ENCODE data around the gene FNBP1. TPM values are rescaled to one million over a fixed set of nuclear protein-coding genes. Genes with fewer than 3 reads are reported as not detected.
A peak's percentile ranks its signal among the peaks of the same experiment; 100 is the strongest.

Gene FNBP1
- total and polyA plus RNA-seq, 2 experiments from 2014 or later, result 26.6 to 28.8 TPM

DNA sequence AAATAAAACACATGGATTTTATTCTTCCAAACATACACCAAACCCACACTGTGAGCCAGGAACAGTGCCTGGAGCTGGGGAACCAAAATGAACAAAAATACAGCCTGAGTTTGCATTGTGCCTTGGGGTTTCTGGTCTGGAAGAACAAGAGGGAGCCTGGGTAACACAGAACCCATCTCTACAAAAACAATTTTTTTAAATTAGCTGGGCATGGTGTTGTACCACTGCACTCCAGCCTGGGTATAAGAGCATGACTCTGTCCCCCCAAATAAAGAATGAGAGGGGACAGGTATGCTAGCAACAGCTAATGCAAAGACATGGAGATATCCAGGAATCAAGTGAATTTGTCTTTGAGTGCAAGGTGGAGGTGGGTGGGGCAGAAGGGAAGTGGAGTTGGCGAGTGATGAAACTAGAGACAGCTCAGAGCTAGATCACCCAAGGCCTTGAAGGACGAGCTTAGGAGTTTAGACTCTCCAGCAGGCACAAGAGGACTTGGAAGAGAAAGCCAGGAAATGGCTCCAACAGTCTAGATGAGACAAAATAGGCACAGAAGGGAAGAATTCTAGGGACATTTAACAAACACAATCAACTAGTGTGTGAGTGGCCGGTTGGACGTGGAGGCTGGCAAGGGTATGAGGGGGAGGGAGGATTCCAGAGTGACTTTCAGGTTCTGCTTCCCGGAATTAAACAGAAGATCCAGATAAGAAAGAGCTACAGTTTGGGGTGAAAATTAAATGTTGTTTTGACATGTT, 47.4 kb downstream of the FNBP1 start:
- TF ChIP-seq CREB1 (CRISPR knock-in tag; IDR thresholded peaks at IDR 0.05; ENCODE audit: low read depth) (no peak), JUNB (IDR thresholded peaks at IDR 0.05; ENCODE audit: unreplicated experiment) (no peak), EZH2phosphoT487 (IDR thresholded peaks at IDR 0.05; ENCODE audit: unreplicated experiment) (no peak), ZNF331 (CRISPR knock-in tag; IDR thresholded peaks at IDR 0.05; ENCODE audit: low read depth) (no peak), NANOG (IDR thresholded peaks at IDR 0.05; ENCODE audit: borderline replicate concordance) (no peak), ZNF114 (CRISPR knock-in tag; IDR thresholded peaks at IDR 0.05) (no peak), STAT1 (IDR thresholded peaks at IDR 0.05; ENCODE audit: unreplicated experiment) (no peak)
- TF ChIP-seq, protein P1, sequence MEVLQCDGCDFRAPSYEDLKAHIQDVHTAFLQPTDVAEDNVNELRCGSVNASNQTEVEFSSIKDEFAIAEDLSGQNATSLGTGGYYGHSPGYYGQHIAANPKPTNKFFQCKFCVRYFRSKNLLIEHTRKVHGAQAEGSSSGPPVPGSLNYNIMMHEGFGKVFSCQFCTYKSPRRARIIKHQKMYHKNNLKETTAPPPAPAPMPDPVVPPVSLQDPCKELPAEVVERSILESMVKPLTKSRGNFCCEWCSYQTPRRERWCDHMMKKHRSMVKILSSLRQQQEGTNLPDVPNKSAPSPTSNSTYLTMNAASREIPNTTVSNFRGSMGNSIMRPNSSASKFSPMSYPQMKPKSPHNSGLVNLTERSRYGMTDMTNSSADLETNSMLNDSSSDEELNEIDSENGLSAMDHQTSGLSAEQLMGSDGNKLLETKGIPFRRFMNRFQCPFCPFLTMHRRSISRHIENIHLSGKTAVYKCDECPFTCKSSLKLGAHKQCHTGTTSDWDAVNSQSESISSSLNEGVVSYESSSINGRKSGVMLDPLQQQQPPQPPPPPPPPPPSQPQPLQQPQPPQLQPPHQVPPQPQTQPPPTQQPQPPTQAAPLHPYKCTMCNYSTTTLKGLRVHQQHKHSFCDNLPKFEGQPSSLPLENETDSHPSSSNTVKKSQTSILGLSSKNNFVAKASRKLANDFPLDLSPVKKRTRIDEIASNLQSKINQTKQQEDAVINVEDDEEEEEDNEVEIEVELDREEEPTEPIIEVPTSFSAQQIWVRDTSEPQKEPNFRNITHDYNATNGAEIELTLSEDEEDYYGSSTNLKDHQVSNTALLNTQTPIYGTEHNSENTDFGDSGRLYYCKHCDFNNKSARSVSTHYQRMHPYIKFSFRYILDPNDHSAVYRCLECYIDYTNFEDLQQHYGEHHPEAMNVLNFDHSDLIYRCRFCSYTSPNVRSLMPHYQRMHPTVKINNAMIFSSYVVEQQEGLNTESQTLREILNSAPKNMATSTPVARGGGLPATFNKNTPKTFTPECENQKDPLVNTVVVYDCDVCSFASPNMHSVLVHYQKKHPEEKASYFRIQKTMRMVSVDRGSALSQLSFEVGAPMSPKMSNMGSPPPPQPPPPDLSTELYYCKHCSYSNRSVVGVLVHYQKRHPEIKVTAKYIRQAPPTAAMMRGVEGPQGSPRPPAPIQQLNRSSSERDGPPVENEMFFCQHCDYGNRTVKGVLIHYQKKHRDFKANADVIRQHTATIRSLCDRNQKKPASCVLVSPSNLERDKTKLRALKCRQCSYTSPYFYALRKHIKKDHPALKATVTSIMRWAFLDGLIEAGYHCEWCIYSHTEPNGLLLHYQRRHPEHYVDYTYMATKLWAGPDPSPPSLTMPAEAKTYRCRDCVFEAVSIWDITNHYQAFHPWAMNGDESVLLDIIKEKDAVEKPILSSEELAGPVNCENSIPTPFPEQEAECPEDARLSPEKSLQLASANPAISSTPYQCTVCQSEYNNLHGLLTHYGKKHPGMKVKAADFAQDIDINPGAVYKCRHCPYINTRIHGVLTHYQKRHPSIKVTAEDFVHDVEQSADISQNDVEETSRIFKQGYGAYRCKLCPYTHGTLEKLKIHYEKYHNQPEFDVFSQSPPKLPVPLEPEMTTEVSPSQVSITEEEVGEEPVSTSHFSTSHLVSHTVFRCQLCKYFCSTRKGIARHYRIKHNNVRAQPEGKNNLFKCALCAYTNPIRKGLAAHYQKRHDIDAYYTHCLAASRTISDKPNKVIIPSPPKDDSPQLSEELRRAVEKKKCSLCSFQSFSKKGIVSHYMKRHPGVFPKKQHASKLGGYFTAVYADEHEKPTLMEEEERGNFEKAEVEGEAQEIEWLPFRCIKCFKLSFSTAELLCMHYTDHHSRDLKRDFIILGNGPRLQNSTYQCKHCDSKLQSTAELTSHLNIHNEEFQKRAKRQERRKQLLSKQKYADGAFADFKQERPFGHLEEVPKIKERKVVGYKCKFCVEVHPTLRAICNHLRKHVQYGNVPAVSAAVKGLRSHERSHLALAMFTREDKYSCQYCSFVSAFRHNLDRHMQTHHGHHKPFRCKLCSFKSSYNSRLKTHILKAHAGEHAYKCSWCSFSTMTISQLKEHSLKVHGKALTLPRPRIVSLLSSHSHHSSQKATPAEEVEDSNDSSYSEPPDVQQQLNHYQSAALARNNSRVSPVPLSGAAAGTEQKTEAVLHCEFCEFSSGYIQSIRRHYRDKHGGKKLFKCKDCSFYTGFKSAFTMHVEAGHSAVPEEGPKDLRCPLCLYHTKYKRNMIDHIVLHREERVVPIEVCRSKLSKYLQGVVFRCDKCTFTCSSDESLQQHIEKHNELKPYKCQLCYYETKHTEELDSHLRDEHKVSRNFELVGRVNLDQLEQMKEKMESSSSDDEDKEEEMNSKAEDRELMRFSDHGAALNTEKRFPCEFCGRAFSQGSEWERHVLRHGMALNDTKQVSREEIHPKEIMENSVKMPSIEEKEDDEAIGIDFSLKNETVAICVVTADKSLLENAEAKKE (CRISPR knock-in tag; IDR thresholded peaks at IDR 0.05), result no peak
- TF ChIP-seq, protein P2, sequence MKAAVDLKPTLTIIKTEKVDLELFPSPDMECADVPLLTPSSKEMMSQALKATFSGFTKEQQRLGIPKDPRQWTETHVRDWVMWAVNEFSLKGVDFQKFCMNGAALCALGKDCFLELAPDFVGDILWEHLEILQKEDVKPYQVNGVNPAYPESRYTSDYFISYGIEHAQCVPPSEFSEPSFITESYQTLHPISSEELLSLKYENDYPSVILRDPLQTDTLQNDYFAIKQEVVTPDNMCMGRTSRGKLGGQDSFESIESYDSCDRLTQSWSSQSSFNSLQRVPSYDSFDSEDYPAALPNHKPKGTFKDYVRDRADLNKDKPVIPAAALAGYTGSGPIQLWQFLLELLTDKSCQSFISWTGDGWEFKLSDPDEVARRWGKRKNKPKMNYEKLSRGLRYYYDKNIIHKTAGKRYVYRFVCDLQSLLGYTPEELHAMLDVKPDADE (IDR thresholded peaks at IDR 0.05), result no peak
- H3F3A ChIP-seq (replicated peaks; ENCODE audit: low read depth), result no peaks in the 10 kb centered on the region
- H3K36me3 ChIP-seq (ENCODE audit: insufficient read depth), result no peaks in the 10 kb centered on the region
- no peaks in the 10 kb centered on the region for H3K27me3 ChIP-seq (ENCODE audit: insufficient read depth)
- peak; percentile 16 for DNase-seq (ENCODE audit: low spot score)
- no peaks in the 10 kb centered on the region for H4K20me1 ChIP-seq (replicated peaks; ENCODE audit: insufficient read depth)
- H3K27ac ChIP-seq (ENCODE audit: low read depth), result no peak overlapping the region
- Mint-ChIP-seq H3K36me3 (ENCODE audit: low read depth) (no peaks in the 10 kb centered on the region; the same call in 2 of the 3 replicates), H3K27ac (no peak overlapping the region; the same call in 1 of the 2 replicates), H3K4me1 (peaks cover 12% of the 10 kb centered on the region), H3K27me3 (ENCODE audit: insufficient read depth, low read depth, poor library complexity) (peaks cover 3% of the 10 kb centered on the region), H3K9me3 (no peaks in the 10 kb centered on the region), H3K4me3 (no peak overlapping the region)
- H3K4me2 ChIP-seq, result no peak overlapping the region
- no peak for ATAC-seq
- H3K4me1 ChIP-seq (ENCODE audit: insufficient read depth), result peaks cover under 1% of the 10 kb centered on the region; the same call in 1 of the 2 replicates
- no peaks in the 10 kb centered on the region for H3K9me2 ChIP-seq (ENCODE audit: insufficient read depth)
- no peak overlapping the region for H3K4me3 ChIP-seq
- H3K79me2 ChIP-seq (replicated peaks; ENCODE audit: insufficient read depth), result peaks cover 25% of the 10 kb centered on the region
- H2AFZ ChIP-seq, result no peak overlapping the region
